ENCODE measurements around the gene VILL. TPM values are rescaled to one million over a fixed set of nuclear protein-coding genes. Genes with fewer than 3 reads are reported as not detected.

Gene VILL
- total and polyA plus RNA-seq, 2 donors (not counting 3 experiments of a cell fraction or from before 2014, with no cell fraction given) = 9.0 to 10.0 TPM

GRCh38 chr3:38016847-38017444 lies 26.4 kb downstream of the VILL start:
- no peak overlapping the region for H2AFZ ChIP-seq (ENCODE audit: low read depth, low read length)
- intact Hi-C loops (cut with micrococcal nuclease) (no loop called here), dilution Hi-C loops (cut with MboI; ENCODE audit: extremely low pct_ligation_motif_present, low sequenced_read_pairs) (no loop called here)
- H3K4me2 ChIP-seq (ENCODE audit: insufficient read depth, low read length) = no peak overlapping the region
- no peaks in the 10 kb centered on the region for H3K4me1 ChIP-seq (ENCODE audit: control insufficient read depth, extremely low read depth, insufficient read depth, low read length)
- no peak for DNase-seq (ENCODE audit: low read depth, low spot score)
- no peak for TF ChIP-seq POLR2A (IDR thresholded peaks at IDR 0.05; ENCODE audit: low read depth, low read length)
- TF ChIP-seq POLR2AphosphoS5 (IDR thresholded peaks at IDR 0.05; ENCODE audit: insufficient read depth, low read depth, low read length) = no peak
- TF ChIP-seq GATA2 (IDR thresholded peaks at IDR 0.05; ENCODE audit: insufficient read depth, insufficient read length, low read depth, low read length) = no peak
- TF ChIP-seq MYC (IDR thresholded peaks at IDR 0.05; ENCODE audit: low read depth, low read length) = no peak
- TF ChIP-seq MAX (IDR thresholded peaks at IDR 0.05; ENCODE audit: insufficient read depth, insufficient read length) = no peak
- TF ChIP-seq CTCF (IDR thresholded peaks at IDR 0.05; ENCODE audit: extremely low read depth in 1 of 2, insufficient read depth in 1 of 2, low read depth in 1 of 2, low read length in 2 of 2) = no peak
- peaks cover 0 to 7% of the 10 kb centered on the region in 2 experiments for H3K36me3 ChIP-seq (ENCODE audit: control insufficient read depth in 2 of 2, extremely low read depth in 1 of 2, insufficient read depth in 2 of 2, low read length in 2 of 2)
- H3K9ac ChIP-seq (replicated peaks; ENCODE audit: extremely low read depth, insufficient read depth, low read length) = no peak overlapping the region
- no peak overlapping the region for H3K27ac ChIP-seq (ENCODE audit: insufficient read depth, low read depth, low read length)
- no peaks in the 10 kb centered on the region for H3K9me3 ChIP-seq (replicated peaks; ENCODE audit: control insufficient read depth, insufficient read depth, low read length)
- no peaks in the 10 kb centered on the region for H4K20me1 ChIP-seq (replicated peaks; ENCODE audit: control insufficient read depth, extremely low read depth, insufficient read depth, low read length)
- H3K9me1 ChIP-seq (replicated peaks; ENCODE audit: control insufficient read depth, extremely low read depth, insufficient read depth, low read length) = no peaks in the 10 kb centered on the region
- ChIA-PET CTCF (no interaction called here), POLR2A (no interaction called here)
- no peaks in the 10 kb centered on the region for H3K27me3 ChIP-seq (ENCODE audit: control insufficient read depth in 2 of 2, insufficient read depth in 2 of 2, low read length in 2 of 2)
- no peak for FAIRE-seq
- H3K79me2 ChIP-seq (ENCODE audit: control insufficient read depth, insufficient read depth, low read length) = no peaks in the 10 kb centered on the region
- H3K4me3 ChIP-seq (replicated peaks in 1 of 3; ENCODE audit: insufficient read depth in 1 of 3, low read depth in 1 of 3, low read length in 3 of 3) = no peak overlapping the region
- no TSS peak for BruUV-seq (replicated peaks)
